Left lung (tissue), 10 donors: ENCODE data around the gene DCAF11. TPM values are rescaled to one million over a fixed set of nuclear protein-coding genes. Genes with fewer than 3 reads are reported as not detected.

Source experiments
- ATAC-seq: fragments of 200-7000 bp; cut with Tn5 transposase; one replicate; pipeline ENCODE4 v1.9.1; 2020; ENCODE audit warnings: moderate library complexity
- DNase-seq, 4 donors: peaks; one replicate each; pipeline ENCODE4 v3.0.0-alpha.2; 2013 to 2020
- H3K27ac ChIP-seq, 2 donors: fragments of 200-600 bp; sonication (generic) in 1 of 2; one replicate each; pipeline versions ENCODE4 v1.5.0 to v1.8.0; 2020 to 2021
- H3K27me3 ChIP-seq, 2 donors: fragments of 200-600 bp; sonication (generic) in 1 of 2; one replicate each; pipeline versions ENCODE4 v1.5.0 to v1.8.0; 2020 to 2021
- H3K36me3 ChIP-seq, 2 donors: fragments of 200-600 bp; sonication (generic) in 1 of 2; one replicate each; pipeline versions ENCODE4 v1.5.0 to v1.8.0; 2020 to 2021
- H3K4me1 ChIP-seq, 2 donors: fragments of 200-600 bp; one replicate each; pipeline ENCODE4 v1.8.0; 2021
- H3K4me3 ChIP-seq, 2 donors: fragments of 200-600 bp; sonication (generic) in 1 of 2; one replicate each; pipeline versions ENCODE4 v1.5.0 to v1.8.0; 2020 to 2021; ENCODE audit warnings: mild to moderate bottlenecking in 1 of 2
- H3K9me3 ChIP-seq, 2 donors: fragments of 200-600 bp; sonication (generic) in 1 of 2; one replicate each; pipeline versions ENCODE4 v1.5.0 to v1.8.0; 2020 to 2021
- CTCF ChIP-seq, 2 donors: fragments of 200-600 bp; sonication (generic) in 1 of 2; IDR thresholded peaks; one replicate each; pipeline versions ENCODE4 v1.5.0 to v1.8.0; 2021; ENCODE audit warnings: antibody characterized with exemption in 2 of 2
- intact Hi-C, 2 donors: fragments of 100-400 bp; cut with DNase I; formaldehyde crosslinking; loops; one replicate each; pipeline versions ENCODE4 v1.11.2 to v1.14.2; 2022
- polyA plus RNA-seq, 6 donors: library from polyadenylated mRNA; unstranded; fragments of 120-200 nt; gene quantifications; one replicate each; pipeline ENCODE4 v1.2.1, GENCODE V29; 2013; ENCODE audit not compliant: insufficient read length in 6 of 6
- total RNA-seq, 2 donors: library from RNA; stranded (reverse); fragmentation: NEBNext Ultra II Directional; extraction: Animal tissue kit (Norgen Biotek cat#: 25700); gene quantifications; one replicate each; pipeline ENCODE4 v1.2.1, GENCODE V29; 2021
- donor health status: DM: no; HTN: yes; CAD: no.
- donor health status: DM: no; HTN: no; CAD: no.

The DCAF11 gene
- total and polyA plus RNA-seq, 8 donors = 56.4 to 76.3 (median 65.1) TPM

DNA sequence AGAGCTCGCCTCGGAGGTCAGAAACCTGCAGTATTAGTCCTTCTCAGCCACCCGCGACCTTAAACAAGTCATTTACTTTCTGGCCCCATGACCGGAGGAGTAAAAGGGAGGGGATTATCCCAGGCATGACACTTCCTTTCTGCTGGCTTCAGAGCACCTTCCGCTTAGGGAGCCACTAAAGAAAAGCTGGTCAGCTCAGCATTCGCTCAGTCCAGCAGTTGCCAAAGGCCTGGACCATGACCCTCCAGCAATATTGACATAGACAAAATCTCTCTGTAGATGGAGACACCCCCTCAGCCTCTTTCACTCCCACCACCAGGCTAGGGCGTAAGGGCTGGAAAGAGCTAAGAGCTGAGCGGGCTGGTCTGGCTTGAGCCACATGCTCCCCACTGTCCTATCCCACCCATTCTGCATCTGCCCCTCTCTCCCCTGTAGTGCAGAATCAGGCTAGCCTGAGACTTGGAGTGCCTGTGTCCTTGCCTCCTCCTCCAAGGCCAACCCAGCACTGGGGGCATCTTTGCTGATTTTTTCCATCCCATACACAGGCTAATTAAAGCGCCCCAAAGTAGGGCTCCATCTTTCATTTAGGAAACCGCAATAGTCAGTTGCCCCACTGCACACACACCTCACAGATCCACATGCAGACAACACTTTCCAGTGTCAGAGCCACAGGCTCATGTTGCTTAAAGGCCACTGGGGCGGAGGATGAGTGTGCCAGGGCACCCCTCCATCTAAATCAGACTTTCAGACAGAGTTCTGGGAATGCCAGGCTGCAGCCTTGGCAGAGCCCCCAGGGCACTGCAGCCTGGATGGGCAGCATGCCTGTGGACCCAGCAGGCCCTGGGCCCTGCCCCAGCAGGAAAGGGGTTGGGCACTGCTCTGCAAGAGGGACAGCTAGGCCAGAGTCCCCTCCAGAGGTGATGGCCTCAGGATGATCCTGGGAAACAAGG, 47.2 kb upstream of the DCAF11 start:
- no peaks in the 10 kb centered on the region for H3K4me1 ChIP-seq
- ATAC-seq (no peak), DNase-seq (peak in 1 of 4 donors; percentile 55)
- H3K27ac ChIP-seq = no peak overlapping the region
- peaks cover 0 to 13% of the 10 kb centered on the region in 2 donors for H3K27me3 ChIP-seq
- H3K9me3 ChIP-seq = no peaks in the 10 kb centered on the region
- no peaks in the 10 kb centered on the region for H3K36me3 ChIP-seq
- H3K4me3 ChIP-seq = no peak overlapping the region
- TF ChIP-seq CTCF (IDR thresholded peaks at IDR 0.05) = no peak
- intact Hi-C loops = no loop called here

DNA sequence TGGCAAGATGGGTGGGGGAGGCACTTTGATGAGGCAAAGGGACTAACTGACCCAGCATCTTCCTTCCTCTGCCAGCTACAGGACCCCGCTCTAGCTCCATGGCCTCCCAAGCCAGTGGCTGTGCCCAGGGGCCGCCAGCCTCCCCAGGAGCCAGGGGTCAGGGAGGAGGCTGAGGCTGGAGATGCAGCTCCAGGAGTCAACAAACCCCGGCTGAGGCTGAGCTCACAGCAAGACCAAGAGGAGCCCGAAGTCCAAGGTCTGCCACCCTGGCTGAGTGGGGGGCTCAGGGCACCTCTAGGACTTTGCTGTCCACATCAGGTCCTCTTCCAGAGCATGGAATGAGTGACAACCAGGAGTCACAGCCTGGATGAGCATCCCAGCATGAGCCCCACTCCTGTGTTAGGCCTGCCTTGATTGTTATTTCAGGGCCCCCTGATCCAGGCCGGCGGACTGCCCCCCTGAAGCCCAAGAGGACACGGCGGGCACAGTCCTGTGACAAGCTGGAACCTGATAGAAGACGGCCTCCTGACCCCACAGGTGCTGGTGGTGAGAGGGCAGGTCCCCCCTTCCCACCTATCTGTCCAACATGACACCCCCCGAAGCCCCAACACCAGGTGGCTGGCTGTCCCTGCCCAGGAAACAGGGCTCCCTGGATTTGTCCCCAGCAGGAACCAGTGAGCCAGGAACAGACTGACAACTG, 45.7 kb upstream of the DCAF11 start:
- no peaks in the 10 kb centered on the region for H3K4me1 ChIP-seq
- ATAC-seq = no peak
- no peaks in the 10 kb centered on the region for H3K36me3 ChIP-seq
- DNase-seq = peak in 1 of 4 donors; percentile 58
- H3K27me3 ChIP-seq = peaks cover 0 to 20% of the 10 kb centered on the region in 2 donors
- no peak overlapping the region for H3K4me3 ChIP-seq
- no peaks in the 10 kb centered on the region for H3K9me3 ChIP-seq
- intact Hi-C loops = no loop called here
- no peak overlapping the region for H3K27ac ChIP-seq
- TF ChIP-seq CTCF (IDR thresholded peaks at IDR 0.05) = no peak

- Histone ChIP-seq H3K9me3 (no peaks in the 10 kb centered on the region), H3K4me3 (no peak overlapping the region), H3K27me3 (peaks cover 0 to 20% of the 10 kb centered on the region in 2 donors), H3K27ac (no peak overlapping the region), H3K36me3 (no peaks in the 10 kb centered on the region), H3K4me1 (no peaks in the 10 kb centered on the region)
- TF ChIP-seq CTCF (IDR thresholded peaks at IDR 0.05) = no peak
- intact Hi-C loops = no loop called here
- ATAC-seq = no peak
- no peak for DNase-seq
These were observed 45.2 kb upstream of the DCAF11 start for GRCh38 chr14:24069411-24069735.

GRCh38 chr14:24070285-24071143, 44.1 kb upstream of the DCAF11 start:
- DNase-seq (no peak), ATAC-seq (no peak)
- Histone ChIP-seq H3K27me3 (peaks cover 0 to 20% of the 10 kb centered on the region in 2 donors), H3K4me3 (no peak overlapping the region), H3K27ac (no peak overlapping the region), H3K9me3 (no peaks in the 10 kb centered on the region), H3K36me3 (no peaks in the 10 kb centered on the region), H3K4me1 (no peaks in the 10 kb centered on the region)
- TF ChIP-seq CTCF (IDR thresholded peaks at IDR 0.05) = no peak
- intact Hi-C loops = no loop called here
